Measurements from ENCODE around the gene HTRA3.
"Not testable (repeated sequence)": the region's sequence is repeated elsewhere in the genome, so short reads cannot be mapped to it uniquely, and the experiment has no call there.

The HTRA3 gene

DNA sequence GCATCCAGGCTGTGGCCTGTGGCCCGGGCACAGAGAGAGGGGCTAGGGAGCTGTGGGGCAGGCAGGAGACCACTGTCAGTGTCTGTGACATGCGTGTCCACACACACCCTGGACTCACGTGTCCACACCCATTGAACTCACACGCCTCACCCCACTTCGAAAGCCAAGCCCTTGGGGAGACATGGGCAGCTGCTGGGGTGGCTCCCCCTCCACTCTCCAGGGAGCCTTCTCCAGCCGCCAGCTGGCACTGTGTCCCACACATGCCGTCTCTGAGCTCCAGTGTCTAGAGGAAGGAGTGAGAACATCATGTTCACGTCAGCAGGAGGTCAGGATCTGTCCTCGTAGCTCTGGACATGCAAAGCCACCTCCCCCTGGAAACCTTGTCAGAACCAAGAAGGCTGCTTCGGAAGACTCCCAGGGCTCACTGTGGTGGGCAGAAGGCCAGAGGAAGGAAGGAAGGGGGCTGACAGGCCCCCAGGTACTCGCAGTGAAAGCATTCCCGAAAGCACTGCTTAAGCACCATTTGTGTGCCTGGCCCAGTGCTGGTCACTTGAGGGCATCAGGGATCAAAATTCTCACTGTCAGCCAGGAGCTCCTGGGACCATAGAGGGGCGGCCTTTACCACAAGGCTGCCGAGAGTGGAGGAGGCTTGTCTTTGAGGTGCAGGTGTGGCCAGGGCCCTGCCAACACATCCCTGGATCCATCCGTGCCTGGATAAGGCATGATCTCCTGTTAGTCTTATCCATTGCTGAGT, 61.4 kb downstream of the HTRA3 start:
- no peak for DNase-seq

DNA sequence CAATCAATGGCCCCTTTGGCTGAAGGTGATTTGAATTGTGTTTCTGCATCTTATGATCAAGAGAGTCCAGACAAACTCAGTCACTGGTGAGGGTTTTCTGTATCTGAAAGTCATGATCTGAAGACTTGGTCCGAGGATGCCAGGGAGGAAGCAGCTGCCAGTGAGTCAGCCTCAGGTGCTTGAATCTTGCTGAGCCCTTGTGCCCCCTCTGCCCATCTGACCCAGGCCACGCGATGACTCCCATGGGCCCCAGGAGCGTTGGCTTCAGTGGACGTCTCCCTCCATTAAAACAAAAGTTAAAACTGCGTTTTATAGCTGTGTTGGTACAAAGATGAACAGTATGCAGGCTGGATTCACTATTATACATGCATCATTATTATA, 62.0 kb downstream of the HTRA3 start:
- DNase-seq = no peak

DNA sequence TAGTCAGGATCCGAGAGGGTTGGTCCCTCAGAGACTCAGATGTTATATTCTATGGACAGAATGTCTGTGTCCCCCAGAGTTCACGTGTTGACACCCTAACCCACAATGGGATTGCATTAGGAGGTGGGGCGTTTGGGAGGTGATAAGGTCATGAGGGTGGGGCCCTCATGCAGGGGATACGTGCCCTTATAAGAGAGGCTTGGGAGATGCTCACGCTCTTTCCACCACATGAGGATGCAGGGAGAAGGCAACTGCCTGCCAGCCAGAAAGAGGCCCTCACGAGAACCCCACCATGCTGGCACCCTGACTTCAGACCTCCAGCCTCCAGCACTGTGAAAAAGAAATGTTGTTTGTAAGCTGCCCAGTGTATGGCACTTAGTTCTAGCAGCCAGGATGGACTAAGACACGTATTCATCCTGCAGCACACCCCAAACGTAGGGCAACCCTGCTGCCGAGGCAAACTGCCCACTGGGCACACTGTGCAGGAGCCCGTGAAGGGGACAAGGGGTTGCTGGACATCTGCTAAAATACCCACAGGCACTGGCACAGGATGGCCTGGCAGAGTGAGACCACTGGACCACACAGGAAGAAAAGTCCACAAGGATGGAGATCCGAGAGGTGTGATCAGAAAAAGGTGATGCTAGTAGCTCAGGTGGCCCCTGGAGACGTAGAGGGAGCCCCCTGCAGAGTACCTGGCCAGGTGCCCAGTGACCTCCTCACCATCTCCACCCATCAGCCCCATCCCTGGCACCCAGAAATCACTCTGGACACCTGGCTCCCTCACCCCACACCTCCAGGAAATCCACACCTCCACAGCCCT, 62.7 kb downstream of the HTRA3 start:
- DNase-seq = no peak

DNA sequence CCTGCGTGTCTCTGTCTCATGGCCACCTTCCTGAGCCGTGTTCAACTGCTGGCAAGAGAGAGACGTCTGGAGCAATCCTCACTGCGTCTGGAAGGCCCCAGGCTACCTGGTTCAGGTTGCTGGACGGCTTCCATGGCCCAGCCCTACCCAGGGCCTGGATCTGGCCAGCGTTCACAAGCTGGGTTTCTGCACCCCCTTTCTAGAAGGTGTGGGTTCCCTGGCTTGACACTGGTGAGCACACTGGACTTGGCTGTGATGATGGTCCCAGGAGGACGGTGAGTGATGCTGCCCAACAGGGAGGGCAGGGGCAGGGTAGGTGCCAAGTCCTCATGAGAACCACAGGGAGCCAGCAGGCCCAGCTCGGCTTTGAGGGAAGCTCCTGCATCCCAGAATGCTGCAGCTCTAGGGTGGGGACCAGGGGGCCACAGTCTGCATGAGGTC, 63.4 kb downstream of the HTRA3 start:
- DNase-seq = no peak

DNA sequence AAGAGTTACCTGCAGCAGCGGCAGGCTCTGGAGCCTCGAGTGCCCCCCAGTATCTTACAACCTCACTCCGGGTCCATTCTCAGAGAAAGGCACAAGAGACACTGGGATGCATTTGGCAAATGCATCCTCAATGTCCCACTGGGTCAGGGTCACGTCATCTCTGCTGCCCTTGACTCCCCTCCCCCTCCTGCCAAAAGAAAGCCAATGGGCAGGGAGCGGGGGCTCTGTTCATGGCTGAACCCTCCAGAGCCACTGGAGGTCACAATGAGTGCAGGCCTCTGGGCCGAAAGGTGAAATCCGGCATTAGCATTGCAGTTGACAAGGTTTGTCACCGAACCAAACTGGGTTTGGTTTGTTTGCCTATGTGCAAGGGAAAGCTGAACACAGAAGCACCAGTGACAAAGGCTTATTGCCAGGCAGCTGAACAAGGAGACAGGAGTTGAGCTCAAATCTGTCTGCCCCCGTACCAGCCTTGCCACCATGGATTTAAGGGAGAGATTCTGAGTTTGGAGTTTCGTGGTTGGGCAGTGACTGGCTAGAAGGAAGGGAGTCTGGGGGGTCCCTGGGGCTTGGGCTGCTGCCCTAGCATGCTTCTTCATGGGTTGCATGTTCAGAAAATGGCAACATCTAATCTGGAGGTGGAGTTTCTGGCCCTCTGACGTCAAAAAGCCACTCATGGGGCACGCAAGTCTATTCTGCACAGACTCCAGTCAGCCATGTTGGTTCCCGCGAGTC, 64.3 kb downstream of the HTRA3 start:
- DNase-seq = no peak

DNA sequence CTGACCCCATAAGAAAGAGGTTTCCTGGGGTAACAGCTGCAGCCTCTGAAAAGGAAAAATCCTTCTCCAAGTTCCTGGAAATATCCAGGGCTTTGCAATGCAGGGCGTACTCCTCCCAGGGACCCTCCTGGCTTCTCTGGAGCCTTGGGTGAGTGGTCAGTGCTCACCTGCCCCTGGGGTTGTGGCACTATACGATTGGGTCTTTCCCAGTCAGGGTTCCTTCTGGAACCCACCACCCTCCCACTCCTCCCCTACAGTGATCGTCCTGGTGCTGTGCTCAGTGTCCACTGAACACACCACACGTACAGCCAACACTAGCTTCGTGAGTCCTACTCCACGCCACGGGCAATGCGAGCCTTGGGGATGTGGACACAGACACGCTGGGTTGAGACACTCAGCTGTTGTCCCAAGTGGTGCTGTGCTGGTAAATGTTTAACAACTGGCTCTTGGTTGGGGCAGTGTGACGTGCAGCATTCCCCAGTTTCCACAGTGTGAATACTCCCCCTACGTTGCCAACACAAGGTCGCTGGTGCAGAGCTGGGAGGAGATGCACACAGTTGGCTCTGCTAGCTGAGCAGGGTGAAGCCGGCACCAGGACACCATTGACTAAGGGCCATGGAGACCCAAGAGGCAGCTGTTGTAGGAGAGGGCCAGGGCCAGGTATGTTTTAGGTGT, 65.4 kb downstream of the HTRA3 start:
- no peak for DNase-seq

DNA sequence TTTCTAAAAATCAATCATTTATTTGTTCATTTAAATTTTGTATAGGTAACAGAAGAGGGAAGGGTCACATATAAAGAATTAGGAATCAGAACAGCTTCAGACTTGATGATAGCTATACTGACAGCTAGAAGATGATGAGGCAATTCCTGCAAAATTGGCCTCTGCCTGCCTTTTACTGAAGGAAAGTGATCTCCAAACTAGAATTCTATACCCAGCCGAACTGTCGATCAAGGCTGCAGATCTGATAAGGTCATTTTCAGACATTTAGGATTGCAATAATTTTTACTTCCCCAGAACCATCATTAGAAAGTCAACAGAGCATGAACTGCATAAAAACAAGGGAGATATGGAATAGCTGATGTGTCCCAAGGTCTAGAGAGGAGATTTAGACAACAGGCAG, 66.3 kb downstream of the HTRA3 start:
- DNase-seq = no peak

DNA sequence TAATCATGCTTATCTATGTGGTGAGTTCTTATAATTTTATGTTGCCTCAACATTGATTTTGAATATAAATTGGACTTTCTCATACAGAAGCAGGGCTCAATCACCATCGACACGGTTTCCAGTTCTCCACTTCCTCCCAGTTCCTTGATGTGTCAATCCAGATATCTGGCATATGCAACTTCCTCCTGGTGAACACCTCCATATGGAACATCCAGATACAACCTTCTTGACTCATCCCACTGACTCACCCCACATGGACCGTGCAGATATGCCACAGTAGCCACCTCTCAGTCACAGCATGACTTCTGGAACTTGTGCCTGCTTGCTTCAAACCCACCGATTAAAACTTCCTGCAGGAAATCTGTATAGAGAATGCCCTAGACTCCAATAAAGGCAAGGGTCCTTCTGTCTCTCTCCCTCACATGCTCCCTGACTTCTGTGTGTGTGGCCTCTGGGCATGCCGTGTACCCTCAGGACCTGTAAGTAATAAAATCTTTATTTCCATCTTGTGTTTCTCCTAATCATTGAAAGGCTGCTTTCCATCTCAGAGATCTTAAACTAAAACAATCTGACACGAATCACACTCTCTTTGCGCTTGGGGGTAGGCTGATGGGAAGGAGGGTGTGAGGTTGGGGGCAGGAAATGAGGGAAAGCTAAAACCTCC, 67.0 kb downstream of the HTRA3 start:
- DNase-seq = no peak

DNA sequence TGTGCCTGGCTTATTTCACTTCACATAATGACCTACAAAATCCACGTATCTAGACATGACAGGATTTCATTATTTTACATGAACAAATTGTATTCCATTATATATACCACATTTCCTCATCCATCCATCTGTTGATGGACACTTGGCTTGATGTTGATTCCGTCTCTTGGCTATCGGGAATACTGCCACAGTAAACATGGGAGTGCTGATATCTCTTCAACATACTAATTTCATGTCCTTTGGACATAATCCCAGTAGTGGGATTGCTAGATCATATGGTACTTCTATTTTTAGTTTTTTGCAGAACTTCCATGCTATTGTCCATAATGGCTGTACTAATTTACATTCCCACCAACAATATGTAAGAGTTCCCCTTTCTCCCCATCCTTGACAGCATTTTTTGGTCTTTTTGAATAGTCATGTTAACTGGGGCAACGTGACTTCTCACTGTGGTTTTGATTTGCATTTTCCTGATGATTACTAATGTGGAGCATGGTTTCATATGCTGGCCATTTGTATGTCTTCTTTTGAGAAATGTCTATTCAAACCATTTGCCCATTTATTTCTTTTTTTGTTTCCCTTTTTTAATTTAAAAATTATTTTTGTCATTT, 68.9 kb downstream of the HTRA3 start:
- DNase-seq = no peak

DNA sequence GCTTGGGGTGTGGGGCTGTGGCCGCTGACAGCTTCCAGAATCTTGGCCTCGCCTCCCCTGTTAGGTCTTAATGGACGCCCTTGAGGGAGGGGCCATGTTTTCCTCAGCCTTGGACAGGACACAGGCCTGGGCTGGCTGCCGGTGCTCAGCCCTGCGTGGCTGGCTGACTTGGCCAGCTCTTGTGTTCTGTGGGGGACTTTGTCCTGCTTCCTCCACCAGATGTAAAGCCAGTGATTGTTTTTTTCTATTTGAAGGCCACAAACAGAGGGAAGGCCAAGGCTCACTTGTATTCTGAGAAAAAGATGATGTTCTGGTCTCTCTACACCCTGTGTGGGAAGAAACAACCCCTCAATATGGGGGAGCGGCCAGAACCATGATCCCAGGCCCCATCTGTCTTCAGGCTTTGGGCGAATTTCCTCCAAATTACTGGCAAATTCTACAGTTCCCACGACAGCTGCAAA, 71.3 kb downstream of the HTRA3 start:
- no peak for DNase-seq

DNA sequence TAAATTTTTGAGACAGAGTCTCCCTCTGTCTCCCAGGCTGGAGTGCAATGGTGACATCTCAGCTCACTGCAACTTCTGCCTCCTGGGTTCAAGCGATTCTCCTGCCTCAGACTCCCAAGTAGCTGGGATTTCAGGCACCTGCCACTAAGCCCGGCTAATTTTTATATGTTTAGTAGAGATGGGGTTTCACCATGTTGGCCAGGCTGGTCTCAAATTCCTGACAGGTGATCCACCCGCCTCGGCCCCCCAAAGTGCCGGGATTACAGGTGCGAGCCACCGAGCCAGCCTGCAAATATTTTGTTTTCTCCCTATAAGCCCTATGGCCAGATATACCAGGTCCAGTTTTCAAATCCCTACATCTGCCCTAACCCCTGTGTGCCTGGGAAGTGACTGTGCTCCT, 71.7 kb downstream of the HTRA3 start:
- not testable (repeated sequence) for DNase-seq

DNA sequence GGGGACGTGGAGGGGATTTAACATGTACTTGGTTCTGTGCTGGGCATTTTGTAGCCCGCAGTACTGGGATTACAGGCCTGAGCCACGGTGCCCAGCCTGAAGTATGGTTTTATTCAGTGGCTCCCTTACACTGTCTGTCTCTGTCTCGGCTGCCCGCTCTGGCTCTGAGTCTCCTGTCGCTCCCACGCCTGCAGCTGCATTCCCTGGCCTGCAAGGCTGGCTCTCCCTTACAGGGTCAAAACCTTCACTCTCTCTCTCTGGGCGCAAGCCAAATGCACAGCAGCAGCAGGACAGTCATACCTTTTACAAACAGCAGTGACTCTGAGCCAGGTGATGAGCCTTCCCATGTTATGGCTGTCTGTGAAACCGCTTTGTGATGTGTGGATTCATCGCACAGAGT, 72.1 kb downstream of the HTRA3 start:
- DNase-seq = no peak

DNA sequence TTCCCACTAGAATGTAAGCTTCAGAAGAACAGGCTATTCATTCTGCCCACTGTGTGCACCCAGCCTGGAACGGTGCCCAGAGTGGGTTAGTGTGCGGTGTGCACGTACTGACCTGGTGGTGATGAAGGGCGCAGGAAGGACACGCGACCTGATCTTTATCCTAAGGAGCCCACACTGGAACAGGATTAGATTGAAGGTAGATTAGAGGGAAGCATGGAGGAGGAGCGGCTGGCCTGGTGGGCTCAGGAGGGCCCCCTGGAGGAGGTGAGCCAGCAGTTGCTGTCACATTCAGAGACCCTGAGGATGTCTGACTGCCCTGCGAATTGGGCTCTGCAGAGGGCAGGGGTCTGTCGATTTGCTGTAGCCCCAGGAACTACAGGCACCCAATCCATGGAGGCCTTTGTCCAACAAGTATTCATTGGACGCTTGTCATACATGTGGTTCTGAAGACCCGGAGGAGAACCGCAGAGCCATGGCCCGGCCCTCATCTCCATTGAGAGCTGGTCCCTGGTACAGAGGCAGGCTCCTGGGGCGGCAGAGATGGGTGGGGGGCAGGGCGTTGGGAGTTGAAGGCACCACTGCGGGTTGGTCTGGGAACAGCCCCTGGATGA, 73.2 kb downstream of the HTRA3 start:
- DNase-seq = no peak

DNA sequence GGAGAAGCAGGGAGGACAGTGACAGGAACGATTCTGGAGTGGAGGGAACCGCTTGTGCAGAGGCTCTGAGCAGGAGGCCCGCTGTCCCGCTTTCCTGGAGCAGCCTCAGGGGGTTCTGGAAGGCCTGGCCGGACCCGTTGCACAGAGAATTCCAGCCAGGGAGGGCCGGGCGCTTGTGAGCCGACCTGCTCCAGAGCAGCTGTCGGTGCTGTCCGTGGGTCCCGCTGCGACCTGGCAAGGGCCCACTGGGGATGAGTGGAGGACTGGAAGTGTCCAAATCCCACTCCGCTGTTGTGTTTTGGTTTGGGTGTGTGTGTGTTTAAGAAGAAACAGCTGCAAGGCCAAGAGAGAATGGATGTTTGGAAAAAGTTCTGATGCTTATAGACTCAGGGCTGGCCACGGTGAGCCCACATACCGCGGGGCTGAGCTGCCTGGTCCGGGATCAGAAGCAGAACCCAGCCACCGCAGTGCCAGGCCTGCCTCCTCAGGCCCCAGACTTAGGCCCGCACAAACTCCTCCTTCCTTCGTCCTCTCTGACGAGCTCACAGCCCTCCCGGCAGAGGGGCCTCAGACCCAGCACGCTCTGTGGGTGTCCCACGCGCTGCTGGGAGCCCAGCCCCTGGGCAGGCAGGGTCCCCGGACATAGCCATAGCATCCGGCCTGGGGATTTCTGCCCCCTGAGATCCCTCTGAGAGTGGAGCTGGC, 73.9 kb downstream of the HTRA3 start:
- no peak for DNase-seq

DNA sequence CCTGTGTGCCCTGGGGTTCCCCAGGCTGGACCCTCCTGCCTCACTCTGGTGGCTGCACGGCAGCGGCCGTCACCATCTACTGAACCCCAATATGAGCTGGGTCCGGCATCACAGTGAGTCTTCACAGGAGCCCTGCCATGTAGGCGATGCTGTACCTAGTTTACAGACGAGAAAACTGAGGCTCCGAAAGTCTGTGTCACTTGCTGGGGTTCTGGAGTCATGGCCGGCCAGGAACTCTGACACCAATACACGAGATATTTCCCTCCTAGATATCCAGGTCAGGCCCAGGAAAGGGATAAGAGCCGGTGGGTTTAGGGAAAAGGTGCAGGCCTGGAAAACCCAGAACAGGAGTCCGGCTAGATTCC, 74.4 kb downstream of the HTRA3 start:
- no peak for DNase-seq

DNA sequence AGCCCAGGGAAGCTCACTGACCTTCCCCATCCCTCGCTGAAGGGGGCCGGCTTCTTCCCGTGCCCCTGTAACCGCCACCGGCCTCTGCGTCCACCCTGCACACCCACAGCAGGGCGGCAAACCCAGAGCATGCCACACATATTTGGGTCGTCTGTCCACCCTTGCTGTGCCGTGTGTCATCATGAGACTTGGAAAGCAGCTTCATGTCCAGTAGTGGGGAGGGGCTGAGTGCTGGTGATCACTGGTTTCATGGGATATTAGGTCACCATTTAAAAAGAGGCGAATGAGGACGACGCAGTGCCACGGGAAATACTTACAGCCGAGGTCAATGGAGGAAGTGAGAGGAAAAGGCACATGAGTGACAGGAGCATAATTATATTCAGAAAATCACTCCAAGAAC, 74.8 kb downstream of the HTRA3 start:
- no peak for DNase-seq

DNA sequence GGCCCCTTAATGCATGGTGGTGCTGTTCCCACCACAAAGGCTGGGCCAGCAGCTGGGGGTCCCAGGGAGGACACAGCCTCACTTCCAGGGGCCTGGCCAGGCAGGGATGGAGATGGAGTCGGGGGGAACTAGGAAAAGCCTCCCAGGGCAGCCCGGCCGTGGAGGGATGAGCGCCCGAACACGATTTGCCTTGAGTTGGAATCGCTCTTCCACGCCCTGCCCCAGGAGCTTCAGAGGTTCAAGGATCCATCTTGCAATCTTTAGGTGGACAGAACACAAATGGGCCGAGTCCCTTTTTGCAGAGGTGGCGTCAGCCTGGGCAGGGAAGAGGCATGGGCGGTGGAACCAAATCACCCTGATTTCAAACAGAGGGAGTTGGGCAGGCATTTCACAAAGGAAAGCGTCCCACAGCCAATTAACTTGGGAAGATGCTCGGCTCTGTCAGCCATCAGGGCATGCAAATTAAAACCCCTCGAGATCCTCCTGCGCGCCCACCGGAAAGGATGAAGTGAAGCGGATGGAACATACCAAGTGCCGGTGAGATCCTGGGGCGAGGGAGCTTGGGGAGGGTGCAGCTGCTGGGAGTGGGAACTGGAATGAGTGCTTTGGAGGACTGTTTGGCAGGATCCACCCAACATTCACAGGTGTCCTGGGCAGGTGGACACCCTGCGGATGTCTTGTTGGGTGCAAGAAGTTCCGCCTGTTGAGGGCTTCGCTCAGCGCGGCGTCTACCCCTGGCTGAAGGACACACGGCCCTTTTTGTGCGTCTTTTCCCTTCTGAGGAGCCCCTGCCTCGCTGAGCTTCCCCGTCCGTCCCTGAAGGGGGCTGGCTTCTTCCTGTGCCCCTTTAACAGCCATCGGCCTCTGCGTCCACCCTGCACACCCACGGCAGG, 75.7 kb downstream of the HTRA3 start:
- no peak for DNase-seq

DNA sequence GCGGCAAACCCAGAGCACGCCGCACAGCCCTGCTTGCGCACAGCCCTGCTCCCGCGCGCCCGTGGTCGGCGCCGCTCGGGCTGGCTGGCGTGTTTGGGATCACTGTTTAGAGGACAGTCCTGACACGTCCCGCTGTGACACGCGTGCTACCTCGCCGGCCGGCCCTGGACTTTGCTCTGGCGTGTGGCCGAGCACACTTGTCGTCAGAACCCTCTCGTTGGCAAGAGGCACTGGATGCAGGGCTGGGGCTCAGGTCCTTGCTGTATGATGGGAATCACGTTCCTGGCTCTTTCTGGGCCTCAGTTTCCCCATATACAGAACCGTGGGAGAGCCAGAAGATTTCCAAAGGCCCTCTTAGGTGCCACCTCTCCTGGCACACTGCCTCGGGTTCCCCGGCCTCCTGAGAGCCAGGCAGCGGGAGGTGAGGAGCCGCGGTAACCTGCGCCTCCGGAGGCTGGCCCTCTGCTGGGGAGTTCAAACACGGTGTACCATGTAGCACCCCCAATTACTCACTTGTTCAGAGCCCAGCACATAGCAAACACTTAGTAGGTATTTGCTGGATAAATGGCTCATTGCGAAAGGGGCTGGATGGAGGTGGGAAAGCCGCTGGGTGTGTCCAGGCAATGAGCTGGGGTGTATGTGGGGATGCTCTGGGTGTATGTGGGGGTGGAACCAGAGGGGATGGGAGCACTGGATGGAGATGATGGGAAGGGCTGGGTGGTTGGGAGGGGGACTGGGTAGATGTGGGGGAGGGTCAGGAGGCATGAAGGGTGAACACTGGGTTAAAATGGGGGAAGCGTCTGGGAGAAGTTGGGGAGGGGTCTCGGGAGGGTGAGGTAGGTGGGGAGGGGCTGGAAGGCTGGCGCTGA, 76.6 kb downstream of the HTRA3 start:
- no peak for DNase-seq

Measured in SHP77 treated with DMSO at 0.1 percent for 48 hours (cell line).